WERI-Rb-1 (cell line): Measurements from ENCODE around the gene NUP214.

ENCODE experiments used
- DNase-seq: peaks from one replicate; pipeline ENCODE4 v3.0.0-alpha.2; 2020
- H3K27ac ChIP-seq: fragments of 250-450 bp; sonication (Bioruptor Pico); 2 replicates; pipeline ENCODE4 v1.5.1; 2020; ENCODE audit warnings: mild to moderate bottlenecking, moderate library complexity
- H3K27me3 ChIP-seq: fragments of 250-450 bp; sonication (Bioruptor Pico); 2 replicates; pipeline ENCODE4 v1.5.1; 2021; ENCODE audit warnings: mild to moderate bottlenecking, low read depth, moderate library complexity; ENCODE audit not compliant: insufficient read depth, severe bottlenecking
- H3K36me3 ChIP-seq: fragments of 250-450 bp; sonication (Bioruptor Pico); 2 replicates; pipeline ENCODE4 v1.5.1; 2020; ENCODE audit warnings: mild to moderate bottlenecking, moderate library complexity
- H3K4me3 ChIP-seq: 2 replicates; pipeline ENCODE4 v1.5.1; 2011; ENCODE audit warnings: low read depth, mild to moderate bottlenecking, control low read depth, low read length
- H3K9me3 ChIP-seq: fragments of 250-450 bp; sonication (Bioruptor Pico); 2 replicates; pipeline ENCODE4 v1.5.1; 2021; ENCODE audit warnings: mild to moderate bottlenecking, moderate library complexity; ENCODE audit not compliant: severe bottlenecking
- TF ChIP-seq, protein P1 (sequence below): IDR thresholded peaks from 2 replicates; pipeline ENCODE4 v1.5.1; 2011; ENCODE audit warnings: low read depth, mild to moderate bottlenecking, control low read depth, inconsistent platforms, low read length

The NUP214 gene

DNA sequence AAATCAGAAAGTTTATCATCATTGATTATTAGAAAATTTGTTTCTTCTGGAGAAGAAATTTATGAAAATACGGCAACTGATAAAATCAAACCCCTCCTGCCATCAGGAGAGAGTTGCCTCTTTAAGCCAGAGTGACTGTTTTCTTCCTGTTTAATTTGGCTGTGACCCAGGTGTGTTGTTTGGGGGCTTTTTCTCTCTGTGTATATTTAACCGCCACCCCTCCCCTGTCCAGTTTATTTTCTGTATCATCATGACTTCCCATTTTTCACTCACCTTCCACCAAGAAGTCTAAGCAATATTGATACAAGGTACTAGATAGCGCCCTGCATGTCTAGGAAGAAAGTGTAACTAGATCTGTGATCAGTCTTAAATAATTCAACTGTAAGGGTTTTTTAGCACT is 100.8 kb downstream of the NUP214 start:
- TF ChIP-seq, protein P1, sequence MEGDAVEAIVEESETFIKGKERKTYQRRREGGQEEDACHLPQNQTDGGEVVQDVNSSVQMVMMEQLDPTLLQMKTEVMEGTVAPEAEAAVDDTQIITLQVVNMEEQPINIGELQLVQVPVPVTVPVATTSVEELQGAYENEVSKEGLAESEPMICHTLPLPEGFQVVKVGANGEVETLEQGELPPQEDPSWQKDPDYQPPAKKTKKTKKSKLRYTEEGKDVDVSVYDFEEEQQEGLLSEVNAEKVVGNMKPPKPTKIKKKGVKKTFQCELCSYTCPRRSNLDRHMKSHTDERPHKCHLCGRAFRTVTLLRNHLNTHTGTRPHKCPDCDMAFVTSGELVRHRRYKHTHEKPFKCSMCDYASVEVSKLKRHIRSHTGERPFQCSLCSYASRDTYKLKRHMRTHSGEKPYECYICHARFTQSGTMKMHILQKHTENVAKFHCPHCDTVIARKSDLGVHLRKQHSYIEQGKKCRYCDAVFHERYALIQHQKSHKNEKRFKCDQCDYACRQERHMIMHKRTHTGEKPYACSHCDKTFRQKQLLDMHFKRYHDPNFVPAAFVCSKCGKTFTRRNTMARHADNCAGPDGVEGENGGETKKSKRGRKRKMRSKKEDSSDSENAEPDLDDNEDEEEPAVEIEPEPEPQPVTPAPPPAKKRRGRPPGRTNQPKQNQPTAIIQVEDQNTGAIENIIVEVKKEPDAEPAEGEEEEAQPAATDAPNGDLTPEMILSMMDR = no peak
- DNase-seq = no peak
- H3K36me3 ChIP-seq = peaks cover 34% of the 10 kb centered on the region
- H3K27me3 ChIP-seq = no peaks in the 10 kb centered on the region
- H3K9me3 ChIP-seq = no peaks in the 10 kb centered on the region
- H3K27ac ChIP-seq = no peak overlapping the region
- H3K4me3 ChIP-seq = no peak overlapping the region

DNA sequence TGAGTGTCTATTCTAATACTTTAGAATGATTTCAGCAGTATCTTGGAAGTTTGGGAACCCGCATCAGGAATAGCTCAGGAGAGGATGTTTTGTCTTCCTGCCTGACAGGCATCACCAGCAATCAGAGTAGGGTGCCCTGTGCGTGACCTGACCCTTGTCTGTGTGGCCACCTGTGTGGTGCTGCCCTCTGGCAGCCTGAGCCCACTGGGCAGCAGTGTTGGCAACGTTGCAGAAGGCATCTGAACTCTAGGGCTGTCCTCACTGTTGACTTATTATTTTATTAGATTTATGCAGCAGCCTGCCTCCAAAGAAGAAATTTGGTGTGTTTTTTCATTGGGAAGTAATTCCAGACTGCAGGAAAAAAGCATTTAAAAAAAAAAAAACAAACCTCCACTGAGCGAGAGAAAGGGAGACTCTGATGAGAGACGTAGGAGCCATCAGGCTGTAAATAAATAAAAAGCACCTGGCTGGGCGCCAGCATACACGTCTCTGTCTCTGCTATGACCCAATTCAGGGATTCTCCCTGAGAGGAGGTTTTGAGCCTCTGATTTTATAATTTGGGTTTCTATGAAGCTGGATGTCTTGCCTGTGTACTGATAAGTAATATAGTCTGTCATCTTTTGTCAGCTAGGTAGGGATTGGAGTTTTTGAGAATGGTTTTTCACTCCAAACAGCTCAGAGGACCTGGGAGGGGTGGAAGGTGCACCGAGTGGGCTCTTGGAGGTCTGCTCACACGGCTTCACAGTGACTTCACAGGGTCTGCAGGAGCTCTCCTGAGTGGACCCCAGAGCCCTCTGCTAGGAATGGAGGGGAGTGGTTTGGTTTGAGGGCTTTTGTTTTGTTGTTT is 101.9 kb downstream of the NUP214 start:
- no peak overlapping the region for H3K4me3 ChIP-seq
- DNase-seq = no peak

DNA sequence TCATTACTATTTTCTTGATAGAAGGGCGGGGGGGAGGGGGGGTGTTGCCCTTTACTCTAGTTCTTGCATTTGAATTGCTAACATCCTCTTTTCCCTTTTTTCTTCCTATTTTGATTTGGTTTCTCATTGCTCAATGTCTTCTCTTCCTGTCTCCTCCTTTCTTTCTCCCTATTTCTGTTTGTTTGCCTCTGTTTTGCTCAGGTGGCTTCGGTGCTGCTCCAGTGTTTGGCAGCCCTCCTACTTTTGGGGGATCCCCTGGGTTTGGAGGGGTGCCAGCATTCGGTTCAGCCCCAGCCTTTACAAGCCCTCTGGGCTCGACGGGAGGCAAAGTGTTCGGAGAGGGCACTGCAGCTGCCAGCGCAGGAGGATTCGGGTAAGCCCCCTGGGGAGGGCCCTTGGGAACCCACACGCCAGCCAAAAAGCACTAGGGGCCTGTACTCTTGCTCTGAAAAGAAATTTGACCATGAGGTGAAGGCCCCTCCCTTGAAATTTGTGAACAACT is 102.6 kb downstream of the NUP214 start:
- Histone ChIP-seq H3K4me3 (no peak overlapping the region), H3K27ac (no peak overlapping the region), H3K36me3 (peaks cover 51% of the 10 kb centered on the region), H3K27me3 (no peaks in the 10 kb centered on the region), H3K9me3 (no peaks in the 10 kb centered on the region)
- DNase-seq = no peak
- TF ChIP-seq, protein P1 = no peak

More for the DNA sequence above, 101.9 kb downstream of the NUP214 start:
- Histone ChIP-seq H3K27me3 (no peaks in the 10 kb centered on the region), H3K9me3 (no peaks in the 10 kb centered on the region), H3K27ac (no peak overlapping the region), H3K36me3 (peaks cover 44% of the 10 kb centered on the region)
- TF ChIP-seq, protein P1 = no peak

DNA sequence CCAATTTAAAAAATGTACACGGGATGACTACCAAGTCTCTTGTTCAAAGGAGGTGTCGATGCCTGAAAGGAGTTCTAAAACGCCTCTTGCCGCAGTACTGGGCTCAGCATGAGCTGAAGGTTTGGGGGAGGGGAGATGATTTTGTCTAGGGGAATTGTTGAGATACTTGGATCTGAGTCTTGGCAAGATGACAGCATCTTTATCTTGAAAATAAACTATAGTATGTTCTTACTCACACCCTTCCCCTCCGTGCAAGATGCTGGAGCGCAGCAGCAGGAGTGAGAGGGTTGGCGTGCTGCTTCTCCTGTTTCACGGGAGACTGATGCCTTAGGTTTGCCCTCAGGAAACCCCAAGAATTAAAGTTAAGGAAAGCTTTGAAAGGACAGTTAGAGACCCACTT is 103.6 kb downstream of the NUP214 start:
- Histone ChIP-seq H3K27ac (no peak overlapping the region), H3K36me3 (peaks cover 56% of the 10 kb centered on the region), H3K4me3 (no peak overlapping the region), H3K9me3 (no peaks in the 10 kb centered on the region), H3K27me3 (no peaks in the 10 kb centered on the region)
- TF ChIP-seq, protein P1 = no peak
- no peak for DNase-seq

DNA sequence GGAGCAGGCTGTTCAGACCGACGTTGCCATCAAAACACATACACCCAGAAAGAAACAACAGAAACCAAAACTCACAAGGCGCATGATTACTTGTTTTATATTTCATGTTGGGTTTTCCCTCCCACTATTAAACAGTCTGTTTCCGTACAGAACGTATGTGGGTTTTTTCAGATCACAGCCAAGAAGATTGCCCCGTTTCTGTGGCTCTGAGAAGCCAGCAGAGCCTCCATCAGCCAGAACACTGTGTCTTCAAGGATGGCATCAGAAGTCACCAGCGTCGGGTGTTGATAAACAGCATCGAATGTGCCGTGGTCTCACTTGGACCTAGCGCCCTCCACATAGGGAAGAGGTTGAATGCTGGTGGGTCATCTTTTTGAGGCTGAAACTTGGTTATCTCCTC is 108.2 kb downstream of the NUP214 start:
- peaks cover 63% of the 10 kb centered on the region for H3K36me3 ChIP-seq
- no peak overlapping the region for H3K27ac ChIP-seq
- H3K4me3 ChIP-seq = no peak overlapping the region
- DNase-seq = no peak
- H3K9me3 ChIP-seq = no peaks in the 10 kb centered on the region
- TF ChIP-seq, protein P1 = no peak
- H3K27me3 ChIP-seq = no peaks in the 10 kb centered on the region
